Left forelimb (tissue), 1 donor: Measurements from ENCODE around the gene LIPG.
"Not testable (repeated sequence)": the region's sequence is repeated elsewhere in the genome, so short reads cannot be mapped to it uniquely, and the experiment has no call there.

Experiments
- DNase-seq: peaks from one replicate; pipeline ENCODE4 v3.0.0-alpha.2; 2018; ENCODE audit warnings: low spot score

Gene LIPG

DNA sequence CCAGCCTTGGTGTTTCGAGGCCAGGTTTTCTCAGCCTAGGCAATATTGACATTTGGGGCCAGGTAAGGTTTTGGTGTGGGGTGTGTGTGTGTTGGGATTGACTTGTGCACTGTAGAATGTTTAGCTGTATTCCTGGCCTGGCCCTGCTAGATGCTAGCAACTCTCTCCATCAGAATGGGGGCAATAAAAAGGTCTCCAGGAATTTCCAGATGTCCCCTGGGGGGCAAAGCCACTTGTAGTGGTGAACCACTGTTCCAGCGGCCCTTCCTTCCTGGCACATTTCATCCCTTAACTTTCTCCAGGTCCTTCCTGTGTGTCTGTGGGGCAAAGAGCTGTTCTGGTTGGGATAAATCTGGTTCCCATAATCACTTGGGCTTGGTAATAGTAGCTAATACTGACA lies 12.0 kb downstream of the LIPG start:
- no peak for DNase-seq

DNA sequence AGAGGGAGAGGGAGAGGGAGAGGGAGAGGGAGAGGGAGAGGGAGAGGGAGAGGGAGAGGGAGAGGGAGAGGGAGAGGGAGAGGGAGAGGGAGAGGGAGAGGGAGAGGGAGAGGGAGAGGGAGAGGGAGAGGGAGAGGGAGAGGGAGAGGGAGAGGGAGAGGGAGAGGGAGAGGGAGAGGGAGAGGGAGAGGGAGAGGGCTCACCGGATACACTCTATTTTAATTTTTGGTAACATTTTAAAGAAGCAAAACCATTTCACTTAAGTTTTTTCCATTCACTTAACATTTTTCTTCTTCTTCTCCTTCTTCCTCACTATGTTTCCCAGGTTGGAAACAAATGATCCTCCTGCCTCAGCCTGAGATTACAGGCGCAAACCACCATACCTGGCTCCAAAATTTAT lies 17.2 kb downstream of the LIPG start:
- not testable (repeated sequence) for DNase-seq

DNA sequence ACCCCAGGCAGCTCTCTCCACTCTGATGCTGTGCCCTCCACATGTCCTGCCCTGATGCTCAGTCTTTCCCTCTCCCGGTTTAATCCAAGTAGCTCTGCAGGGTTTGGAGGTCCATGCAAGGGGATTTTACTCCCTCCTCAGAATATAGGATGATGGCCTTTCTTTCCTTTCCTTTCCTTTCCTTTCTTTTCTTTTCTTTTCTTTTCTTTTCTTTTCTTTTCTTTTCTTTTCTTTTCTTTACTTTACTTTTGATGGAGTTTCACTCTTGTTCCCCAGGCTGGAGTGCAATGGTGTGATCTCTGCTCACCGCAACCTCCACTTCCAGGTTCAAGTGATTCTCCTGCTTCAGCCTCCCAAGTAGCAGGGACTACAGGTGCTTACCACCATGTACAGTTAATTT lies 17.7 kb downstream of the LIPG start:
- DNase-seq = not testable (repeated sequence)

GRCh38 chr18:49580279-49580678 lies 18.4 kb downstream of the LIPG start:
- no peak for DNase-seq

- DNase-seq = no peak
Observed at GRCh38 chr18:49581371-49581770, 19.5 kb downstream of the LIPG start.

GRCh38 chr18:49582579-49582978 lies 20.7 kb downstream of the LIPG start:
- no peak for DNase-seq

- no peak for DNase-seq
Observed at GRCh38 chr18:49584394-49584793, 22.5 kb downstream of the LIPG start.

- not testable (repeated sequence) for DNase-seq
Observed at GRCh38 chr18:49584951-49585350, 23.1 kb downstream of the LIPG start.

DNA sequence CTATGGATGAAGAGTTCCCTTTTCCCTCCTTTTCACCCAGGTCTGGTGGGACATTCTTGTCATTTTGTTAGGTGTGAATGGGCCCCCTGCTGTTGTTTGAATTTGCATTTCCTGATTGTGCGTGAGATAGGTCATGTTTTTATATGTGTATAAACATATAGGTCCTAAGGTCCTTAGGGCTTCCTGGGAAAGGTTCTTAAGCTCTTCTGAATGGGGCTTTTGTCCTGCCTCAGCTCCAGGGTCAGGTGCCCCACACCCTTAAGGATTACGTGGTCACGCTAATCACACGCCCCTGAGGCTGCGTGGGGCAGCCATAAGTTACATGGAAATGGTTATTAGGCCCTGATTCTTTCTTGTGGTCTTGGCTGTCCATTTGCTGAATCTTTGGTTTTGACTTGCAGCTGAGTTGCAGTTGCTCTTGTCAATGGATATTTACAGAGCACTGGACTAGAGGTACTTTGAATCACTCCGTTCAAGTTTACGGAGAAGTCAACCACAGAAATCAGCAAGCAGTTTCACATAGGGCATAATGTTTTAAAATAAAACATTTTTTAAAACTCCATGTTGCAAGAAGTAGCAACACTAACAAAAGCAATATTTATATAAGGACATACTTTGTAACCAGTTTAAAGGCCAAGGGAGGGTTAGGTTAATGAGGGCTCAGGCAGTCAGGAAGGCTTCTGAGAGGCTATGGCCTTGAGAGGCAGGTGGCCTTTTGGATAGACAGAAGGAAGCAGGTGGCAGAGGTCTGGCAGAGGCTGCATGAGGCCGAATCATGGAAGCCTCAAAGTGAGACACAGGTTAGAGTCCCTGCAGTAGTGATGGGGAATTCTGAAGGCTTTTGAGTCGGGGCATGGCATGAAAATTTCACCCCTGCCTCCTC lies 24.2 kb downstream of the LIPG start:
- no peak for DNase-seq

DNA sequence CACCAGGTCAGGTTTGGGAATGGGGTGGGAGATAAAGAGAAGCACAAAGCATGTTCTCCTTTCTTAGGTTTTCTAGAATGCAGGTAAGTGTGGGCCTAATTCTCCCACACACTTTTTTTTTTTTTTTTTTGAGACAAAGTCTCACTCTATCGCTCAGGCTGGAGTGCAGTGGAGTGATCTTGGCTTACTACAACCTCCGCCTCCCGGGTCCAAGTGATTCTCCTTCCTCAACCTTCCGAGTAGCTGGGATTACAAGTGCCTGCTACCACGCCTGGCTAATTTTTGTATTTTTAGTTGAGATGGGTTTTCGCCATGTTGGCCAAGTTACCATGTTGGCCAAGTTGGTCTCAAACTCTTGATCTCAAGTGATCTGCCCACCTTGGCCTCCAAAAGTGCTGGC lies 26.3 kb downstream of the LIPG start:
- no peak for DNase-seq

- no peak for DNase-seq
Observed at GRCh38 chr18:49588971-49589370, 27.1 kb downstream of the LIPG start.

GRCh38 chr18:49590608-49591007 lies 28.8 kb downstream of the LIPG start:
- no peak for DNase-seq

- DNase-seq = no peak
Observed at GRCh38 chr18:49591271-49591670, 29.4 kb downstream of the LIPG start.

GRCh38 chr18:49591775-49592174 lies 29.9 kb downstream of the LIPG start:
- DNase-seq = no peak

DNA sequence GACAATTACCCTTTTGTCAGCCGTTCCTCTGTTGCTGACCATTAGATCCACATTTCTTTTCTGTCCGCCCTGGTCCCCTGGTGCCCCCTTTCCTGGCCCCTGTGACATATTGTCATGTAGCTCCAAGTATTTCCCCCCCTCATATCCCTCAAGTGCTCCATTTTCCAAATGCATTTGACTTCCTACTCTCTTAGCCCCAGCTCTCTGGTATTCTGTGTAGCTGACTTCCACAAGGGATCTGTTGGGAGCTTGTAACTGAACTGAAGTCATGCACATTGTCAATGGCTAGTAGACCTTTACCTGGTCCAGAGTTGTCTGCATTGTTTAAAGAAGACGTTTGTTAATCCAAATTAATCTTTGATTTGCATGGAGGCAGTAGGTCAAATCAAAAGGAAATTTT lies 34.8 kb downstream of the LIPG start:
- no peak for DNase-seq

DNA sequence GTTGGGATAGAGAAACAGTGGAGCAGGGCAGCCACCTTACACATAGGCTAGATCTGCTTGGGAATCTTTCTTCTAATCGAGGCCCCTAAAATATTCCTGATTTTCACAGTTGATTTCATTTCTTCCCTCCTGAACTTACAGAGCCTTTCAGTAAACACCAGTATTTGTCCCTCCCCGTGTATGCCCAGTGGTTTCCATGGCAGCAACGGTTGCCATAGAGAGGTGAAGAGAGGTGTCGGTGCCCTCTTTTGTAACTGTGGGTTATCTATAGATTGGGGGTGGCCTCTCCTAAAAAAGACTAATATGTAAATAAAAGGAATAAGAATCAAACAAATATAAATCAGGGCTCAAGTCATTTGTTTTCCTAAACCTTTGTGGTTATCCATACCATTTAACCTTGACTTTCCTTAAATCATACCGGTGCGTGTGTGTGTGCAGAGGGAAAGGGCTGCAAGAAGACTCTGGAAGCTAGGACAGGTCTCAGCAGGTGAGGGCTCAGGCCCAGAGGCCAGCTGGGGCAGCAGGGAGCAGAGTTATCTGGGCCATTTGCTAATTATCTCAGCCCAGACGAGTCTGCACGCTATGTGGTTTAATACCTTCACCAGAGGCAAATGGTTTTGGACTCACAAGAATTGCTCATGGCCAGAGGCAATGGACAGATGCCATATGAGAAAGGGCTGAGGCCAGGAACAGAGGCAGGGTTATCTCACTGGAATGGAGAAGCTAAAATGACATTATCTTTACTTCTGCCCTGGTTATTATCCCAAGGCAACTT lies 35.5 kb downstream of the LIPG start:
- DNase-seq = no peak

DNA sequence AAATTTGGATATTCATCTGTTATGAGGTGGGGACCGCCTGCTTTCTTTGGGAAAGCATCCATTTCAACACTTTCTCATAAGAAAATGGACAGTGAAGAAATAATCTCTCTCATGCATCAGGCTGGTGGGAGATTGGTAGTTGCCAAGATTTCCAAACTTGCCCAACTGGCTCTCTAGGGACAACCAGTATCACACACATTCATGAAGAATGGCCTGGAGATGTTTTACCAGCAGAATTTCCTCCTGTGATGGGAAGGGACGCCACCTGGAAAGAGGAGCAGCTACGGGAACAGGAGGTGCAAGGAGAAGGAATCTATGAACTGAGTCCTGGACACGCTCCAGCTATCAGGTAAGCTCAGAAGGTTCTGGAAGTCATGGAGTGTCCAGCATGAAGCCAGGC lies 39.4 kb downstream of the LIPG start:
- no peak for DNase-seq

- peak; percentile 22 for DNase-seq
Observed at GRCh38 chr18:49608366-49609255, 46.8 kb downstream of the LIPG start.

DNA sequence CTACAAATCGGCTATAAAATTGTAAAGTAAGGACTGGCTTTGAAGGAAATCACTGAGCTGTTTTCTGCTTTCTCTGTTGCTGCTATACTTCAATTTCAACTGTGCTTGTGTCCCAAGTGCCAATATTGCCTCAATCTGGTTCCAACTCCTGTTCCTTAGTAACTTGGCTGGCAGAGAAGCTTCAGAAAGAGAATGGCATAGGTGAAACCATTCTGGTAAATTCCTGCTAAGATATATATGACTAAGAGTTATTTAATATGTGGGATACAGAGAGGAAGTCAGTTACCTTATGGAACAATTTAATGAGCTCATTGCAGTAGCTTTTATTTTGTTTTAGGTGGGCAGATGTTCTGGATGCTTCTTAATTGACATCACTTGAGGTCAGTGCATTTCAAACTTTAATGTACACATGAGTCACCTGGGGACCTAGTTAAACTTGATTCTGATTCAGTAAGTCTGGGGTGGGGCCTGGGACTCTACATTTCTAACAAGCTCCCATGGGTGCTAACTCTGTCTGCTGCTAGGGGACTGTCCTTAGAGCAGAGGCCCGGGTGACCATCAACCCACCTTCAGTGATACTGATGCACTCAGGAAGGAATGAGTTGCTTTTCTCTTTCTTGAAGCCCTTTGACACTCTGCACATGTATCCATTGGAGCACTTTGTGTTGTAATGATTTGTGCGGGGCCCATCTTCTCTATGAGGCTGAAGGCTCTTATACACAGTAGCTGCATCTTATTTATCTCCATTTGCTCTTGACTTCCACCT lies 47.6 kb downstream of the LIPG start:
- DNase-seq = no peak

GRCh38 chr18:49610022-49610445 lies 48.2 kb downstream of the LIPG start:
- no peak for DNase-seq

DNA sequence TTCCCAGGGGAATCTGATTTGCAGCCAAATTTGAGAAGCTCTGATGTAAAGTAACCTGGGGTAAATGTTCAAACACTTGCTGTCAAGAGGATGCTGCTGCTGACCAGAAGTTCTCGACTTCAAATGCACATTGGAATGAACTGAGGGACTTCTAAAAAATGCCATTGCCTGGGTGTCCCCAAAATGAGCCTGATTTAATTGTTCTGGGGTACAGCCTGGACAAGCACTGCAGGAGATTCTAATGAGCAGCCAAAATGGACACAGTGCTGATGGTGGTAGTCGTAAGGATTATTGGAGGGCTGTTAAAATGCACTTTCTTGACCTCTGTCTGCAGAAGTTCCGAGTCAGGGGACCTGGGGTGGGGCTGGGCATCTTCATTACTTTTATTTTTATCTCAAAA lies 49.5 kb downstream of the LIPG start:
- no peak for DNase-seq
